K562 (cell line): ENCODE measurements around the gene DEDD2. TPM values are rescaled to one million over a fixed set of nuclear protein-coding genes. Genes with fewer than 3 reads are reported as not detected.

Experiments
- CBX2 ChIP-seq: fragments of 200-600 bp; sonication (generic); IDR thresholded peaks from one replicate; pipeline ENCODE4 v1.6.1; 2012; ENCODE audit warnings: mild to moderate bottlenecking, low read length, inconsistent platforms; ENCODE audit not compliant: insufficient read depth, poor library complexity, severe bottlenecking
- MGA ChIP-seq: fragments of 450-650 bp; IDR thresholded peaks from 2 replicates; pipeline ENCODE4 v1.6.1; 2016; ENCODE audit warnings: mild to moderate bottlenecking, moderate library complexity
- PKNOX1 ChIP-seq: fragments of 450-650 bp; IDR thresholded peaks from 2 replicates; pipeline ENCODE4 v1.6.1; 2016
- TBP ChIP-seq: optimal IDR thresholded peaks from 2 replicates; pipeline ENCODE3; 2011; ENCODE audit warnings: low read depth, low read length, improper control_type of control experiment
- TFE3 ChIP-seq: fragments of 450-650 bp; formaldehyde crosslinking; IDR thresholded peaks from 2 replicates; pipeline ENCODE4 v1.4.0; 2020; ENCODE audit warnings: mild to moderate bottlenecking, mixed read lengths
- ZKSCAN3 ChIP-seq: fragments of 250-450 bp; sonication (Bioruptor Pico); IDR thresholded peaks from 2 replicates; pipeline ENCODE4 v1.4.0; 2020
- ZKSCAN8 ChIP-seq: fragments of 200-800 bp; sonication (Bioruptor generic); IDR thresholded peaks from 2 replicates; pipeline ENCODE4 v1.6.1; 2016; ENCODE audit warnings: missing genetic modification characterization, missing compliant biosample characterization
- ZNF146 ChIP-seq: IDR thresholded peaks from one replicate; pipeline ENCODE4 v1.6.1; 2018; ENCODE audit warnings: missing compliant biosample characterization; ENCODE audit not compliant: unreplicated experiment
- ZNF23 ChIP-seq: fragments of 250-450 bp; sonication (Bioruptor Pico); IDR thresholded peaks from 2 replicates; pipeline ENCODE4 v1.4.0; 2020; ENCODE audit warnings: mild to moderate bottlenecking
- ZNF717 ChIP-seq: fragments of 250-450 bp; sonication (Bioruptor Pico); IDR thresholded peaks from 2 replicates; pipeline ENCODE4 v1.5.0; 2021
- ZNF778 ChIP-seq: fragments of 450-650 bp; formaldehyde crosslinking; IDR thresholded peaks from 2 replicates; pipeline ENCODE4 v1.4.0; 2020; ENCODE audit warnings: mild to moderate bottlenecking, moderate library complexity
- polyA plus RNA-seq, 8 experiments: library from polyadenylated mRNA; depleted of rRNA in 4 of 8; stranded (reverse) in 5 of 8; unstranded in 3 of 8; fragments of >200 nt; fragmentation: Nextera tagmentation in 2 of 8; fragmentation: Illumina TruSeq in 1 of 8; extraction: Ambion mirVana in 2 of 8; extraction: Trizol in 1 of 8; gene quantifications; 2 replicates each; pipeline versions ENCODE4 v1.2.1 to v1.2.3, GENCODE V29; 2011 to 2014; ENCODE audit warnings: inconsistent platforms in 1 of 8, missing spikeins in 1 of 8
- total RNA-seq, 7 experiments: library from RNA; depleted of rRNA in 6 of 7; stranded (reverse); fragments of >200 nt in 6 of 7; fragmentation: Illumina TruSeq in 2 of 7; extraction: Trizol in 2 of 7; gene quantifications; 2 replicates each; pipeline versions ENCODE4 v1.2.1 to v1.2.3, GENCODE V29; 2011 to 2021; ENCODE audit warnings: low replicate concordance in 1 of 7

Gene DEDD2
- total and polyA plus RNA-seq, 9 of the 15 experiments (the other 6 are each of a cell fraction or from before 2014, with no cell fraction given) = 4.3 to 43.0 (median 29.2) TPM

- TF ChIP-seq MGA = peak; percentile 67; the same call in 1 of the 2 replicates
- TF ChIP-seq PKNOX1 = no peak
- no peak for TF ChIP-seq ZKSCAN8
- no peak for TF ChIP-seq TFE3 (CRISPR knock-in tag)
- TF ChIP-seq ZNF717 = no peak
- no peak for TF ChIP-seq ZNF23 (CRISPR knock-in tag)
- TF ChIP-seq ZNF778 (CRISPR knock-in tag) = no peak
- no peak for TF ChIP-seq ZKSCAN3 (CRISPR knock-in tag)
- TF ChIP-seq ZNF146 = no peak
- no peak for TF ChIP-seq CBX2
- TF ChIP-seq TBP = peak; percentile 79
Measured at GRCh38 chr19:42219812-42220750, 2.6 kb upstream of the DEDD2 start, which contains the start of gene ZNF526 (continued).
